NCI-H2196 (cell line): ENCODE data around the gene CD74.

Experiments
- DNase-seq: peaks from one replicate; lab custom pipeline; 2025; ENCODE audit not compliant: unreplicated experiment; lab: John Stamatoyannopoulos, UW

The CD74 gene

GRCh38 chr5:150397782-150398721, 14.7 kb downstream of the CD74 start:
- DNase-seq = no peak

- no peak for DNase-seq
These were observed 15.4 kb downstream of the CD74 start for GRCh38 chr5:150397146-150397781.

GRCh38 chr5:150396267-150396666, 16.4 kb downstream of the CD74 start:
- no peak for DNase-seq

GRCh38 chr5:150395688-150395975, 17.1 kb downstream of the CD74 start:
- no peak for DNase-seq

GRCh38 chr5:150394912-150395687, 17.6 kb downstream of the CD74 start:
- DNase-seq = no peak

- no peak for DNase-seq
These were observed 18.6 kb downstream of the CD74 start for GRCh38 chr5:150394131-150394530.

- no peak for DNase-seq
These were observed 19.5 kb downstream of the CD74 start for GRCh38 chr5:150393096-150393645.

DNA sequence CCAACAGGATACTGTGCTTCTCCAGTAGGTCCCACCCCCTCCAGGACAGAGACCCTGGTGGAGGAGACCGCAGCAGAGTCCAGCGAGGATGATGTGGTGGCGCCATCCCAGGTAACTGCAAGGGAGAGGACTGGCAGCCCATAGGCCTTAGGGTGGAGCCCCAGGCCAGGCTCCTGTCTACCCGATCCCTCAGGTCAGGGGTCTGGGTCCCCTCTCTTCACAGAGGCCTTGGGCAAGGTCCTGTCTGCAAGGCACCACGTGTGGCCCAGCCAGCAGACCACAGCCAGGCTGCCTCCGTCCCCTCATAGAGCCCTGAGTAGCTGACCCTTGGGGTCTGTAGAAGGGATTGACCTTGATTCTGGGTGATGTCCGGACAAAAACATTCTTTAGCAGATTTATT, 20.0 kb downstream of the CD74 start:
- DNase-seq = no peak

- DNase-seq = no peak
These were observed 20.7 kb downstream of the CD74 start for GRCh38 chr5:150391986-150392385.

- no peak for DNase-seq
These were observed 21.5 kb downstream of the CD74 start for GRCh38 chr5:150391064-150391834.

GRCh38 chr5:150389531-150390266, 23.0 kb downstream of the CD74 start:
- no peak for DNase-seq

DNA sequence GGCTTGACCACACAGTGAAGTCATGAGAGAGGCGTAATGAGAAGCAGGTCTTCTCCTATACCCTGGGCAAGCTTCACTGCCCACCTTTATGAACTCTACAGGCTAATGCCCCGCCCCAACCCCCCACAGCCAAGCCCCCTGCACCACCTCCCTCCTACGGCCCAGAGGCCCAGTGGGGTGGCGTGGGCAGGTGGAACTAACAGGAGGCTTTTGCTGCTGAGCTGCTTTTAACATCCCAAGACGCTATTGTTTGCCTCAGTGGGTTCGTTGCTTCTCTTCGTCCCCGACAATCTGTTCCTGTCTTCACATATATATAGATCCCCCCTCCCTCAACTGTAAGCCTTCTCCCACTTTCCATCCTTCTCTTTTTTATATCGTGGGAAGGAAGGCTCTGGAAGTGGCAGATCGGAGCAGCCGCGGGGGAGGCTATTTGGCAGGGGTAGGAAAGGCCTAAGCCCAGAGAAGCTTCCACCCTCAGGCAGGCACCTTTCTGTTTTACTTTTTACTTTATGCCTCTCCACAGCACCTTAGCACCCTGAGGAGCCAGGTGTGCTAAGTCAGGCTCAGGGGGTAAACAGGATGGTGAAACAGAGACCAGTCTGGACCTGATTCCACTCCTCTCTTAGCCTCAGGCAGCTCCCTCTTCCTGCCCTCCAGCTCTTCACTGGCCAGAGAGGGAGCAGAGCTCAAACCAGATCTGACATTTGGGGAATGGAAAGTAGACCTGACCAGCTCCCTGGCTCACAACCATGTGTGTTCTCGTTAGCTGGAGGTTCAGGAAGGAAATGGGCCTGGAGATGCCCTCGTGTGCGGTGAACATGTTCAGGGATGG, 26.5 kb downstream of the CD74 start:
- DNase-seq = no peak

- no peak for DNase-seq
These were observed 28.0 kb downstream of the CD74 start for GRCh38 chr5:150384701-150385100.

GRCh38 chr5:150377964-150378694, 34.6 kb downstream of the CD74 start:
- DNase-seq = no peak

DNA sequence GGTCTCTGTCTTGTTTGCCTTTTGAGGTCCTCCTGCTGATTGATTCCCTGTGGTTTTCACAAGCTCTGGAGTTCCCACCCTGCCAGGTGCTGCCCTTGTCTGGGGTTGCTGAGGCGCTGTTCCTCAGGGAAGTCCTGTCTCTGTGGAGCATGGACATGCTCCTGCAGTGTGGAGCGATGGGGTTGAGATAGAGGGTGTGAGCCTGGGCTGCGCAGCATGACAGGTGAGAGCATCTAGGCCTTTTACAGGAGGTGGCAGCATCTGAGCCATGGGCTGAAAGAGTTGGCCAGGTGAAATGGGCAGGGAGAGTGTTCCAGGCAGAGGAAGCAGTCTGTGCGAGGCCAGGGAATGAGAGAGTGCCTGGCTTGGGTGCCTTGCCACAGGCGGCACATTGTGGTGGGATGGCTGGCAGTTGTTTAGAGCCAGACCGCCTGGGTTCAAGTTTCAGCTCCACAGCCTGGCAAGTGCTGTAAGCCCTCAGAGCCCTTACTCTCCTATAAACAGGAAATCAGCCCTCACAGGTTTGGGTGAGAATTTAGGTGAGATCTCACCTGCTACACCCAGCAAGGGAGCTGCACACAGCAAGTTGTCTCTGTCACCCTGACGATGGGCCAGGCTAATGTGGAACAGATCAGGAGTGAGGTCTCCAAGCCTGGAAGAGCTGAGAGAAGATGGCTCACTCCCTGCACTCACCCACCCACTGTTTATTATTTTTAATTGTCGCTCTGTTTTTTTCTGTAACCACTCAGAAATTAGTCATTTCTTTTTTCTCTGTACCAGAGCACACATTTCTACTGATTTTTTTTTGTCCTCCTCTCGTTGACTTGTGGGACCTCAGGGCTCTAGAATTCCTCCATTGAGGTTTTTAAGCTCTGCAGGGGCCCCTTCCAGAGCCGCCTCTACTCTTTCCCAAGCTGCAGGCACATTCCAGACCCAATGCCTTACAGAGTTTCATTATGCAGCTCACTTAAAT, 35.6 kb downstream of the CD74 start:
- DNase-seq = no peak

GRCh38 chr5:150374651-150375050, 38.1 kb downstream of the CD74 start:
- DNase-seq = no peak

- DNase-seq = no peak
These were observed 40.1 kb downstream of the CD74 start for GRCh38 chr5:150372639-150373038.
